ENCODE measurements around the gene APOBEC3H. TPM values are rescaled to one million over a fixed set of nuclear protein-coding genes. Genes with fewer than 3 reads are reported as not detected.
"Not testable (repeated sequence)": the region's sequence is repeated elsewhere in the genome, so short reads cannot be mapped to it uniquely, and the experiment has no call there.

Gene APOBEC3H
- 1.9 TPM for total RNA-seq

DNA sequence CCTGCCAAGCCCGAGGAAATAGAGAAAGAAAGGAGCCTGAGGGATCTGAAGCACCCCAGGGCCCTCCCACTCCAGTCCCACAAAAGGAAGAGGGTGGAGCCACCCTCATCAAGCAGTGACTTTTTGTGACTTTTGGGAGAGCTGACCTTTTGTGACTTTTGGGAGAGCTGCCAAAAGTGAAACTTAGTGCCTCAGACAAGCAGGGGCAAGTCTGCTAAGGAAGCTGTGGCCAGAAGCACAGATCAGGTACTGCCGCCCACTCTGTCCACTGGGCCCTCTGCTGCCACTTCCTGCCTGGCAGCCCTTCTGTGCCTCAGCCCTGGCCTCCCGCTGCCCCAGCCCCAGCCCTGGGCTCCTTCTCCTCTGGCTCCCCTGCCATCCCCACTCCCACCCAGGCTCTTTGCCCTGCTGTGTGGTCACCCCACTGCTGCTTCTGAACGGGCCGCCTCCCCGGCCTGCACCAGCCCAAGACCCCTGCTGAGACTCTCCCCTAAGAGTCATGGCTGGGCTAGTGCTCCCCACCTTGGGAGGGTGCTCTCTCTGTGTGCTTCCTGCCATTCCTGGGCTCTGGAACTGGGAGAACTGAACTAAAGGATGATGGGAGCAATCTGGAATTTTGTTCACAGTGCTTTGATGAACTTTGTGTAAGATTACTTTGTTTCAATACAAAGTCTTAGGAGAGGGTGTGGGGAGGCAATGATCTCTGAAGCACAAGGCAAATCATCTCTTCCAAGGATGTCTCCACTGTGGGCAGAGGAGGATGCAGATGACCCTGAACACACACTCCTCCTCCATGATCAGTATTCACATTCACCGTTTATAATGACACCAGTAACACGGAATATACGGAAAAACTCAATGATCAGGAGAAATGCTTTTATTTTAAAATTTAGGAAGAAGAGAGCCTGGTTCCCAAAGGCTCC lies at the start of gene APOBEC3H:
TSS of gene APOBEC3H (plus strand) at position 147 of the 923 bp plus-strand sequence. CDS start 3,035 bp downstream, outside the sequence.
- Histone ChIP-seq H3K9me3 (ENCODE audit: low read depth, low read length) (no peaks in the 10 kb centered on the region), H3K4me3 (ENCODE audit: low read length) (no peak within 1 kb of the TSS), H3K4me1 (ENCODE audit: insufficient read depth, low read length) (peaks cover 81% of the 10 kb centered on the region), H3K27me3 (ENCODE audit: insufficient read depth, low read length) (no peaks in the 10 kb centered on the region)

DNA sequence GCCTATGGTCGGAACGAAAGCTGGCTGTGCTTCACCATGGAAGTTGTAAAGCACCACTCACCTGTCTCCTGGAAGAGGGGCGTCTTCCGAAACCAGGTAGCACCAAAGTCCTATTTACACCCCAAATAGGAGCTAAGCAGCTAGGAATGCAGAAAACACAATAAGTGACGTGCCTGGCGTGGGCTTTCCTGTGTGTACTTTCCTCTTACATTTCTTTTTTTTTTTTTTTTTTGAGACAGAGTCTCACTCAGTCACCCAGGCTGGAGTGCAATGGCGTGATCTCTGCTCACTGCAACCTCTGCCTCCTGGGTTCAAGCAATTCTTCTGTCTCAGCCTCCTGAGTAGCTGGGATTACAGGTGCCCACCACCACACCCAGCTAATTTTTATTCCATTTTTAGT lies 47.6 kb upstream of the APOBEC3H start:
- H3K4me3 ChIP-seq (ENCODE audit: low read length); H3K27me3 ChIP-seq (ENCODE audit: insufficient read depth, low read length); H3K9me3 ChIP-seq (ENCODE audit: low read depth, low read length); H3K4me1 ChIP-seq (ENCODE audit: insufficient read depth, low read length): not testable (repeated sequence)

DNA sequence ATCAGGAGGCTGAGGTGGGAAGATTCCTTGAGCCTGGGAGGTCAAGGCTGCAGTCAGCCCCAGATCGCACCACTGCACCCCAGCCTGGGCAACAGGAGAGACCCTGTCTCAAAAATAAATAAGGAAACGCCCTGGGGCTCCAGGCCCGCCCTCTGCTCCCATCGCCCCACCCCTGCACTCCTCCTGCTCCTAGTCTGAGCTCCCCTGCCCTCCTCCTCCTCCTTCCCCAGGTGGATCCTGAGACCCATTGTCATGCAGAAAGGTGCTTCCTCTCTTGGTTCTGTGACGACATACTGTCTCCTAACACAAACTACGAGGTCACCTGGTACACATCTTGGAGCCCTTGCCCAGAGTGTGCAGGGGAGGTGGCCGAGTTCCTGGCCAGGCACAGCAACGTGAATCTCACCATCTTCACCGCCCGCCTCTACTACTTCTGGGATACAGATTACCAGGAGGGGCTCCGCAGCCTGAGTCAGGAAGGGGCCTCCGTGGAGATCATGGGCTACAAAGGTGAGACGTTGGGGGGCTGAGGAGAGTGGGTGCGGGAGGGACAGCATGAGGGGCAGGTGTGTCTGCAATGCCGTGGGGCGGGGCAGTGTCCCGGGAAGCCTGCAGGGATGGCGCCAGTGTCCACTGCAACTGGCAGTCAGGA lies 45.1 kb upstream of the APOBEC3H start:
- H3K9me3 ChIP-seq (ENCODE audit: low read depth, low read length); H3K4me3 ChIP-seq (ENCODE audit: low read length); H3K4me1 ChIP-seq (ENCODE audit: insufficient read depth, low read length); H3K27me3 ChIP-seq (ENCODE audit: insufficient read depth, low read length): not testable (repeated sequence)

DNA sequence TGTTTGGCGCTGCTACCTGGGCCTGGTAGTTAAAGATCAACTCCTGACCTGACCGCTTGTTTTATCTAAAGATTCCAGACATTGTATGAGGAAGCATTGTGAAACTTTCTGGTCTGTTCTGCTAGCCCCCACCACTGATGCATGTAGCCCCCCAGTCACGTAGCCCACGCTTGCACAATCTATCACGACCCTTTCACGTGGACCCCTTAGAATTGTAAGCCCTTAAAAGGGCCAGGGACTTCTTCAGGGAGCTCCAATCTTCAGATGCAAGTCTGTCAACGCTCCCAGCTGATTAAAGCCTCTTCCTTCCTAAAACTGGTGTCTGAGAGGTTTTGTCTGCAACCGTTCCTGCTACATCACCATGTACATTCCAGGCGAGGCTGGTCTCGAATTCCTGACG lies 41.4 kb upstream of the APOBEC3H start:
- no peak overlapping the region for H3K4me3 ChIP-seq (ENCODE audit: low read length)
- H3K9me3 ChIP-seq (ENCODE audit: low read depth, low read length): no peaks in the 10 kb centered on the region
- H3K4me1 ChIP-seq (ENCODE audit: insufficient read depth, low read length): no peaks in the 10 kb centered on the region
- H3K27me3 ChIP-seq (ENCODE audit: insufficient read depth, low read length): no peaks in the 10 kb centered on the region

DNA sequence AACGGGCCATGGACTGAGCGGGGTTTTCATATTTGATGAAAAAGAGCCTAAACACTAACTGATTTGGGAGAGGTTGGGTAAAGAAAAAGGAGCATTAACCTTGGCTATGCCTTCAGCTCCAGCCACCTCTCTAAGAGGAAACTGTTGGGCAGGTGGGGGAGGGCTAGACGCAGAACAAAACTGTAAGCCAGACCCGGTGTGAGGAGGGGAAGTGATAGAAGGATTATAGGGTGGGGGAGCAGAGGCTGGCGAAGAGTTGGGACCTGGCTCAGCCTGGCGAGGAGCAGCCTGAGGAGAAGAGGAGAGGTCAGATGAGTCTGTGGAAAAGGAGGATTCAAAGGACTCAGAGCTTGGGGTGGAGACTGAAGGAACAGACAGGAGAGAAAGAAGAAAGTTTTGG lies 35.8 kb upstream of the APOBEC3H start:
- not testable (repeated sequence) for H3K9me3 ChIP-seq (ENCODE audit: low read depth, low read length); H3K27me3 ChIP-seq (ENCODE audit: insufficient read depth, low read length); H3K4me3 ChIP-seq (ENCODE audit: low read length)
- H3K4me1 ChIP-seq (ENCODE audit: insufficient read depth, low read length): peaks cover 29% of the 10 kb centered on the region

DNA sequence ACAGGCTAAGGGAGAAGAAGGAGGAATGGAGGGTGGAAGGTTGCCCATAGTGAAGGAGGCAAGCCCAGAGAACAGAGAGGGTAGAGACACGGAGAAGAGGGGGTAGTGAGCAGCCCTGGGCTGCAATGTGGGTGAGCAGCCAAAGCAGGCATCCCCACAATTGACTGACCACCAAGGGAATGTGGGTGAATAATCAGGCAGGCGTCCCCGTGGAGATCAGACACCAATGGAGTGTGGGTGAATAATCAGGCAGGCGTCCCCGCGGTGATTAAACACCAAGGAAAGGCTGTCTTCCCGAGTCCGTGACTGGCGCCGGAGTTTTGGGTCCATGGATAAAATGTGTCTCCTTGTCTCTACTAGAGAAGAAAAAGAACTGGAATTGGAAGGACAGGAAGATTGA lies 35.1 kb upstream of the APOBEC3H start:
- not testable (repeated sequence) for H3K4me3 ChIP-seq (ENCODE audit: low read length)
- peaks cover 31% of the 10 kb centered on the region for H3K4me1 ChIP-seq (ENCODE audit: insufficient read depth, low read length)

DNA sequence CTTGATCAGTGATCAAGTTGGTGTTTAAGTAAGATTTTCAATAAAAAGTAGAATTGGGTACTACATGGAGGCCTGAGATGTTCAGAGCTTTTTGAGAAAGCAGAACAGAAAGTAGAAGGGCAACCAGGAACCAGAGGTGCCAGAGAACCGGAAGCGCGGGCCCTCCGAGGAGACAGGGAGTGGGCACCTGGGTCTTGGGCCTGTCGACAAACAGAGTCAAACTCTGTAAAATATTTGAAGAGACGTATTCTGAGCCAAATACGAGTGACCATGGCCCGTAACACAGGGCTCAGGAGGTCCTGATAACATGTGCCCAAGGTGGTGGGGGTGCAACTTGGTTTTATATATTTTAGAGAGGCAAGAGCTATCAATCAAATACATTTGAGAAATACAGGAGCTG lies 33.1 kb upstream of the APOBEC3H start:
- H3K4me3 ChIP-seq (ENCODE audit: low read length); H3K27me3 ChIP-seq (ENCODE audit: insufficient read depth, low read length): not testable (repeated sequence)
- H3K4me1 ChIP-seq (ENCODE audit: insufficient read depth, low read length): peaks cover 31% of the 10 kb centered on the region

More for the DNA sequence above, 35.1 kb upstream of the APOBEC3H start:
- H3K9me3 ChIP-seq (ENCODE audit: low read depth, low read length); H3K27me3 ChIP-seq (ENCODE audit: insufficient read depth, low read length): not testable (repeated sequence)

DNA sequence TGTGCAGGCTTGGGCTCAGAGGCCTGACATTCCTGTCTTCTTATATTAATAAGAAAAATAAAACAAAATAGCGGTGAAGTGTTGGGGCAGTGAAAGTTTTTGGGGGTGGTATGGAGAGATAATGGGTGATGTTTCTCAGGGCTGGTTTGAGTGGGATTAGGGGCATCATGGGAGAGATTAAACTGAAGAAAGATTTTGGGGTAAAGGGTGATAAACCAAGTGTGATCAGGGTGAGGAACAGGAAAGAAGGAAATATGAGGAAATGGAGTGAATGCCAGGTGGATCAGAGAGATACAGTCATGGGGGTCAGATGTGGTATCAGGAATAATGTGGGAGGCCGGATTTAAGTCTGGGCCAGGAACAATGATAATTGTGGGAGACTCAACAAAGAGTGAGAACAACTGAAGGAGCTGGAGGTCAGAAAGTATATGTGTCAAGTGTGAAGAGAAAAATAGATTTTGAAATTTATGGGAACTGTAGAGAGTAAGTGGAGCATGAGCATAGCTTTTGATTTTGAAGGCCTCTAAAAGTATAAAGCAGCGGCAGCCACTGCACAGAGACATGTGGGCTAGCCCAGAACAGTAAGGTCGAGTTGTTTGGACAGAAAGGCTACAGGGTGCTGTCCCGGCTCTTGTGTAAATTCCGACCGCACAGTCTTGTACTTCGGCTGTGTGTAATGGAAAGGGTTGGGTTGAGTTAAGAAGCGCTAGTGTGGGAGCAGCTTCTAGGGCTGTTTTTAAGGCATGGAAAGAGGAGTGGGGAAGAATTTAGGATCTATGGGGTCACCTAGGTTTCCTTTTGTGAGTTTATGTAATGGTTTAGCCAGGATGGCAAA lies 30.4 kb upstream of the APOBEC3H start:
- H3K4me3 ChIP-seq (ENCODE audit: low read length): peak overlapping the region; percentile 42
- H3K27me3 ChIP-seq (ENCODE audit: insufficient read depth, low read length); H3K9me3 ChIP-seq (ENCODE audit: low read depth, low read length): not testable (repeated sequence)
- peaks cover 39% of the 10 kb centered on the region for H3K4me1 ChIP-seq (ENCODE audit: insufficient read depth, low read length)

More for the DNA sequence above, 33.1 kb upstream of the APOBEC3H start:
- not testable (repeated sequence) for H3K9me3 ChIP-seq (ENCODE audit: low read depth, low read length)

DNA sequence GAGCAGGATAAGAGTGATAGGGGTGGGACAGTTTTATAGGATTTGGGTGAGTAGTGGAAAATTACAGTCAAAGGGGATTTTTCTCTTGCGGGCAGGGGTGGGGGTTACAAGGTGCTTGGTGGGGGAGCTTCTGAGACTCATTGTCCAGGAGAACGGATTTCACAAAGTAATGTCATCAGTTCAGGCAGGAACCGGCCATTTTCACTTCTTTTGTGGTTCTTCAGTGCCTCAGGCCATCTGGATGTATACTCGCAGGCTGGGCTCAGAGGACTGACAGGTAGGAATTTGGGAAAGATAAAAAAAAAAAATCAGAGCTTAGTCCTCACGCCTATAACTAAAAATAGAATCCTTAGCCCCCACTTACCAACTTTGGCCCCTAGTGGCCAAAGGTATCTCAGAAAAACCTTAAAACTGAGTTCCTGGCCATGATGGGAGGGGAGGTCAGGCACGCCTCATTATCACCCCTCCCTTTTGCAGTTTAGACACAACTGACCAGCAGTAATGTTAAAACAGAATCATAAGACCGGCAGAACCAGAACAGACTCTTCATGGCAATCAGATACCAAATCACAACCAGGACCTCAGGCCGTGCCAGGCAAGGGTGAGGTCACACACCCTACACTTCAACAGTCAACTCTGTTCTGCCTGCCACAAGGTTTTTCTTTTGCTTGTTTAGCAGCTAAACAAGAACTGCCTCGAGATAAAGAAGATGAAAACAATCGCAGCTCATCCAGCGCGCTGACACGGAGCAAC lies 28.8 kb upstream of the APOBEC3H start:
- H3K27me3 ChIP-seq (ENCODE audit: insufficient read depth, low read length): no peaks in the 10 kb centered on the region
- peak overlapping the region; percentile 42 for H3K4me3 ChIP-seq (ENCODE audit: low read length)

DNA sequence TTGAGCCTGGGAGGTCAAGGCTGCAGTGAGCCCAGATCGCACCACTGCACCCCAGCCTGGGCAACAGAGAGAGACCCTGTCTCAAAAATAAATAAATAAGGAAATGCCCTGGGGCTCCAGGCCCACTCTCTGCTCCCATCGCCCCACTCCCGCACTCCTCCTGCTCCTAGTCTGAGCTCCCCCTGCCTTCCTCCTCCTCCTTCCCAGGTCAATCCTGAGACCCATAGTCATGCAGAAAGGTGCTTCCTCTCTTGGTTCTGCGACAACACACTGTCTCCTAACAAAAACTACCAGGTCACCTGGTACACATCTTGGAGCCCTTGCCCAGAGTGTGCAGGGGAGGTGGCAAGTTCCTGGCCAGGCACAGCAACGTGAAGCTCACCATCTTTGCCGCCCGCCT lies 26.9 kb upstream of the APOBEC3H start:
- no peaks in the 10 kb centered on the region for H3K27me3 ChIP-seq (ENCODE audit: insufficient read depth, low read length)
- H3K9me3 ChIP-seq (ENCODE audit: low read depth, low read length): no peaks in the 10 kb centered on the region
- peaks cover 33% of the 10 kb centered on the region for H3K4me1 ChIP-seq (ENCODE audit: insufficient read depth, low read length)
- no peak overlapping the region for H3K4me3 ChIP-seq (ENCODE audit: low read length)

More for the DNA sequence above, 28.8 kb upstream of the APOBEC3H start:
- peaks cover 38% of the 10 kb centered on the region for H3K4me1 ChIP-seq (ENCODE audit: insufficient read depth, low read length)
- H3K9me3 ChIP-seq (ENCODE audit: low read depth, low read length): no peaks in the 10 kb centered on the region

DNA sequence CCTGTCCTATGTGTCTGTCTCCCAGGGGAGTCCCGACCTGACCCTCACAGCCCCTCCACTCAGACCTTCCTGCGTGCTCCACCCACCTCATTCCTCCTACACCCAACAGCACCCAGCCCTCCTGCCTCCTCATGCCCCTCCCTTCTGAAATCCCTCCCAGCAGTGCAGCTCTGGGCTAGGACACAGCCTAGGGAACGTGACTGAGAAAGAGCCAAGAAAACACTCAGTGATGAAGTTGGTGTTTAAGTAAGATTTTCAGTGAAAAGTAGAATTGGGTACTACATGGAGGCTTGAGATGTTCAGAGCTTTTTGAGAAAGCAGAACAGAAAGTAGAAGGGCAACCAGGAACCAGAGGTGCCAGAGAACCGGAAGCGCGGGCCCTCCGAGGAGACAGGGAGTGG lies 24.5 kb upstream of the APOBEC3H start:
- H3K4me3 ChIP-seq (ENCODE audit: low read length); H3K9me3 ChIP-seq (ENCODE audit: low read depth, low read length); H3K27me3 ChIP-seq (ENCODE audit: insufficient read depth, low read length): not testable (repeated sequence)
- H3K4me1 ChIP-seq (ENCODE audit: insufficient read depth, low read length): peaks cover 36% of the 10 kb centered on the region

DNA sequence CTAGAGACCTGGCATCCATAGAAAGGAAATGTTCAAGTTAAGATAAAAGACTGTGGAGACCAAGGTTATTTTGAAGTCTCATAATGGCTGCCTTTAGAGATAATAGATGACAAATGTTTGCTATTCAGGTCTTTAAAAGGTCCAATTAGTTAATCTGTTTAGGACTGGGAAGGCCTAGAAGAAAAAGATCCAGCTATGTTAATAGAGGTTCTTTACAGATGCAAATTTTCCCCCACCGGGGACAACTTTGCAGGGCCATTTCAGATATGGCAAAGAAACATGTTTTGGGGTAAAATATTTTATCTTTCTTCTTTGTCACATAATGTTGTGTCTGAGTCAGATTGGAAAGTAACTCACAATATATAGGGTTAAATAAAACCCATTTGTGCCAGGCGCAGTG lies 23.1 kb upstream of the APOBEC3H start:
- Histone ChIP-seq H3K27me3 (ENCODE audit: insufficient read depth, low read length) (no peaks in the 10 kb centered on the region), H3K9me3 (ENCODE audit: low read depth, low read length) (no peaks in the 10 kb centered on the region), H3K4me3 (ENCODE audit: low read length) (no peak overlapping the region), H3K4me1 (ENCODE audit: insufficient read depth, low read length) (peaks cover 48% of the 10 kb centered on the region)

DNA sequence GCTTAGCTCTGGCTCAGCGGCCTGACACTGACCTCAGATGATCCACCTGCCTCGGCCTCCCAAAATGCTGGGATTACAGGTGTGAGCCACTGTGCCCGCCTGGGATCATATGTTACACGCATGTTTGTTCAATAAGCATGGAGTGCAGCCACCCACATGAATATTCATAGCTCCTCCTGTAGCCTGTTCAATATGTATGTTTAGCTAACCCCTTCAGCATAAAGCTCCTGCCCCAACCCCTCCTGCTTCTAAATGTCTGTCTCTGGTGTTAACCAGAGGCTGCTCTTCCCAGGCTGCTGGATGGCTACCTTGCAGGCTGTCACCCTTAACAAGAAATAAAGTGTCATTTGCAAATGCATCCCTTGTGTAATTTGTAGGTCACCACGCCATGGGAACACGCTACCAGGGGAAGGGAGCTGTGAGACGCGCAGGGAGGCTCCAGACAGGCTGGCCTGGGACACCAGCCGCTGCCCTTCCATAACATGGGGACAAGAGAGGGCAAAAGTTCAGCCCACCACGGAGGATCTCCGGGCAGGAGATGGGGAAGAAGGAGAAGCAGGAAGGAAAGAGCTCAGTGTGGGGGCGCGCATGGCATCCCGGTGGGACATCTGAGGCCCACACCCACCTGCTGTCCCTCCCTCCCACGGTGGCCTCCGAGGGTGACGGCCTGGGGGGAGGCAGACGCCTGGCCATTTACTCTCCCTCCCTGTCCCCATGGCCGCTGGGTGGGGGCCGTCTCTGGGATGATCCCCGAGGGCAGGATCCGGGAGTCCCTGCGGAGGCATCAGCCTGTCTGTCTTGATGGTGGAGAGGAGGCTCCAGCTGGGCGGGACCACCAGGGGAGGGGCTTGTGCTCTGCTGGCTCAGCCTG lies 20.7 kb upstream of the APOBEC3H start:
- H3K9me3 ChIP-seq (ENCODE audit: low read depth, low read length); H3K27me3 ChIP-seq (ENCODE audit: insufficient read depth, low read length); H3K4me3 ChIP-seq (ENCODE audit: low read length): not testable (repeated sequence)
- H3K4me1 ChIP-seq (ENCODE audit: insufficient read depth, low read length): peaks cover 59% of the 10 kb centered on the region
